NB4 (cell line): ENCODE results near the gene NCK2.

ENCODE experiments used
- DNase-seq: peaks from one replicate; pipeline ENCODE4 v3.0.0; 2010; ENCODE audit warnings: low read depth
- H3K4me3 ChIP-seq: one replicate; pipeline ENCODE4 v1.5.1; 2011; ENCODE audit warnings: mild to moderate bottlenecking, low read depth, low read length, moderate library complexity
- MYC ChIP-seq: IDR thresholded peaks from 2 replicates; pipeline ENCODE4 v1.6.1; 2011; ENCODE audit warnings: low read depth, low read length
- POLR2A ChIP-seq: IDR thresholded peaks from 2 replicates; pipeline ENCODE4 v1.6.1; 2011; ENCODE audit warnings: mild to moderate bottlenecking; ENCODE audit not compliant: insufficient read length; ENCODE audit errors: extremely low read depth
- TF ChIP-seq, protein P1 (sequence below): IDR thresholded peaks from one replicate; pipeline ENCODE4 v1.5.1; 2012; ENCODE audit warnings: low read depth, low read length
- TF ChIP-seq, protein P2 (sequence below): IDR thresholded peaks from 2 replicates; pipeline ENCODE4 v1.6.1; 2011; ENCODE audit warnings: low read depth, low read length

The NCK2 gene

DNA sequence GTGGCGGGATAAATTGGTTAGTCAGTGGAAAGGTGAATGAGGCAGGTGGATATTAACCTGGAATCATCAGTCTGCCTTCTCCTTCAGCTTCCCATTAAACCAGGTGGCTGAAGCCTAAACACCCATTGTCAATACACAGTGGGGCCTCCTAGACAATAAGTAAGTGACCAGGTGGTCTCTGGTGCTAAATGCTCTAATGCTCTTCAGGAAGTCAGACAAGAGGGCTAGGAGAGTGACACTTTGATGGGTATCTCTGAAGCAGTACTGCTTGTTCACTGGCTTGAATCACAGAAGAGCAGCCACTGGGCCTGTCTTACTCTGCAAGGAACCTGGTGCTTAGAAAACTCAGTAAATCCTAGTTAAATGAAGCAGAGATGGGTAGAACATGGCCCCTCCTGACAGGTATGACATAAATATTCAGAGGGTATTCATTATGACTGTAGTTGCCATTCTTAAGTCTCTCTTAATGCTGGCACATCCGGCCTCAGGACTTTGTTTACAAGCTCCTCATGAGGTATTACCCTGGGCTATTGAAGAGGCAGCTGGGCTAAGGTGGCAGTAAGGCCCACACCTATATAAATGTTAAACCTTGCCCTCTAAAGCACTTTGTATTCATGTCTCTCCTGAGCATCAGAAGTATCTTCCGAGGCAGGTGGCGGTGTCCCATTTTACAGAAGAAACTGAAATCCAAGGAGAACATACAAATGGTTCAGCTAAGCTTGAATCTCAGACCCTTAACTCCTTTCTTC, 104.9 kb downstream of the NCK2 start:
- TF ChIP-seq, protein P1, sequence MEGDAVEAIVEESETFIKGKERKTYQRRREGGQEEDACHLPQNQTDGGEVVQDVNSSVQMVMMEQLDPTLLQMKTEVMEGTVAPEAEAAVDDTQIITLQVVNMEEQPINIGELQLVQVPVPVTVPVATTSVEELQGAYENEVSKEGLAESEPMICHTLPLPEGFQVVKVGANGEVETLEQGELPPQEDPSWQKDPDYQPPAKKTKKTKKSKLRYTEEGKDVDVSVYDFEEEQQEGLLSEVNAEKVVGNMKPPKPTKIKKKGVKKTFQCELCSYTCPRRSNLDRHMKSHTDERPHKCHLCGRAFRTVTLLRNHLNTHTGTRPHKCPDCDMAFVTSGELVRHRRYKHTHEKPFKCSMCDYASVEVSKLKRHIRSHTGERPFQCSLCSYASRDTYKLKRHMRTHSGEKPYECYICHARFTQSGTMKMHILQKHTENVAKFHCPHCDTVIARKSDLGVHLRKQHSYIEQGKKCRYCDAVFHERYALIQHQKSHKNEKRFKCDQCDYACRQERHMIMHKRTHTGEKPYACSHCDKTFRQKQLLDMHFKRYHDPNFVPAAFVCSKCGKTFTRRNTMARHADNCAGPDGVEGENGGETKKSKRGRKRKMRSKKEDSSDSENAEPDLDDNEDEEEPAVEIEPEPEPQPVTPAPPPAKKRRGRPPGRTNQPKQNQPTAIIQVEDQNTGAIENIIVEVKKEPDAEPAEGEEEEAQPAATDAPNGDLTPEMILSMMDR, result no peak
- no peak for TF ChIP-seq MYC
- TF ChIP-seq, protein P2, sequence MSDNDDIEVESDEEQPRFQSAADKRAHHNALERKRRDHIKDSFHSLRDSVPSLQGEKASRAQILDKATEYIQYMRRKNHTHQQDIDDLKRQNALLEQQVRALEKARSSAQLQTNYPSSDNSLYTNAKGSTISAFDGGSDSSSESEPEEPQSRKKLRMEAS, result no peak
- TF ChIP-seq POLR2A, result no peak
- no peak for DNase-seq
- no peak overlapping the region for H3K4me3 ChIP-seq

DNA sequence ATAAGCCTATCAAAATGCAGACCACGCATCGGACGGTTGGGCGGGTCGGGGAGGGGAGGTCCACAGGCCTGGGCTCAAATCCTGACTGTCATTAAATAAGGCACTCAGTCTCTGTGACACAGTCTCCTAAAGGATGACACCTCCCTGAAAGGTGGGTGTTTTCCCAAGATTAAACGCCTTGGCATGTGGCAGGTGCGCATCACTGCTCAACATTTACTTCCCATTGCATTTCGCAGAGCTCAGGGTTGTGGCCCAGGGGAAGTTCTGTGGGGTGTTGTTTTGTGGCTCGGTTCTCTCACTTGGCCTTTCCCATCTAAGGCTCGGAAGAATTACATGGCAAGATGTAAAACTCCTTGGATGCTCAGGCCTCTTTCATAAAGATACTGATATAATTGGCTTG, 107.4 kb downstream of the NCK2 start:
- no peak for DNase-seq
- TF ChIP-seq POLR2A (no peak), MYC (no peak)
- TF ChIP-seq, protein P2, result no peak
- TF ChIP-seq, protein P1, result no peak
- no peak overlapping the region for H3K4me3 ChIP-seq

DNA sequence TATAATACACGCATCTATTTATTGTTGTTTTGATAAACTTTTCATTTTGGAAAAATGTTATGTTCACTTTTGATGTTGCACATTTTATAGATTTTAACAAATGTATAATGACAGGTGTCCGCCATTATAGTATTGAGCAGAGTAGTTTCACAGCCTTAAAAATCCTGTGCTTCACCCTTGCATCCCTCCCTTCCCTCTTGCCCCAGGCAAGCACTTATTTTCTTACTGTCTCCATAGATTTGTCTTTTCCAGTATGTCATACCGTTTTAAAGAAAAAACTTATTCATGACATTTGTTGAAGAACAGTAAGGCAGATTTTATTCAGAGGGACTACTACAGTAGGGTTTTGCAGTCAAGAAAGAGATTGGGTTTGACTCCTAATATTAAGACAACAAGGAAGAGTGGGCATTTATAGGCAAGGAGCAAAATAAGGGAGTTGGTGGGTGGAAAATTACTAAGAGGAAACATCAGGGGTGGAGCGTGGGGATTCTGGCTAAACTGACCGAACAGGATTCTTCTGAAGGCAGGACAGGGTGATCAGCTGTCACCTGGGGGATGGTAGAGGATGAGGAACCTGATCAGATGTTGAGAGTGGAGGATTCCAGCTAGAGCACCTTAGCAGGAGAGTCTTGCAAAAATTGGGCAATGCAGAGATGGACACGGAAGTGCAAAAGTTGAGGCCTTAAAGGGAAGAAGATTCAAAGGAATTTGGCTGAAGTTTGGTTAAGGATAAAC, 108.8 kb downstream of the NCK2 start:
- no peak overlapping the region for H3K4me3 ChIP-seq
- no peak for DNase-seq
- TF ChIP-seq, protein P1, result no peak
- TF ChIP-seq POLR2A, result no peak
- TF ChIP-seq, protein P2, result no peak
- TF ChIP-seq MYC, result no peak

DNA sequence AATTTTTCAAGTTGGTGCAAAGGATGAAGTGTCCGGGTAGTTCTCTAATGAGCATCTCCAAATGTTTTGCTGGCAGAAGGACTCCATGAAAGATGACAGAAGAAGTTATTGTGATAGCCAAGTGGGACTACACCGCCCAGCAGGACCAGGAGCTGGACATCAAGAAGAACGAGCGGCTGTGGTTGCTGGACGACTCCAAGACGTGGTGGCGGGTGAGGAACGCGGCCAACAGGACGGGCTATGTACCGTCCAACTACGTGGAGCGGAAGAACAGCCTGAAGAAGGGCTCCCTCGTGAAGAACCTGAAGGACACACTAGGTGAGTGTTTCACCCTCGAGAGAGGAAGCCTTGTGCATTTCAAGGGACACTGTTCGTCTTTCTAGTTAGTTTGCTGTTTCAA, 110.3 kb downstream of the NCK2 start:
- TF ChIP-seq POLR2A (no peak), MYC (no peak)
- TF ChIP-seq, protein P2, result no peak
- TF ChIP-seq, protein P1, result no peak

DNA sequence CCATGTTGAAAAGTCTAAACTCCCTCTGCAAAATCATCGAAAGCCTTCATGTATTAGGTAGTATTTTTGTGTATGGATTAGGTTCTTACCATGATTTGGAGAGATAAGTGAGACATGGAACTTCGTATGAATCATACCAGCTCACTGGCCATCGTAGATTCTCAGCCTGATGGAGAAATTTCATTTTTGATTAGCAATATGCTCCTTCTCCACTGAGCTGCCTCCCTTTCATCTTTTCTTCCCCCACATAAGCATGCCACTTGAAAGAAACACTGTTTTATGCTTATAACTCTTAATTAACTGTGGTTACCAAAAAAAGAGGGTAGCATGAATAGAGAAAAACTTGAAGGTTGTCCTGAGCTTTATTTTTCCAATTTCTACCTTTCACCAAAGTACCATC, 111.9 kb downstream of the NCK2 start:
- DNase-seq, result no peak
- TF ChIP-seq POLR2A (no peak), MYC (no peak)
- TF ChIP-seq, protein P2, result no peak
- TF ChIP-seq, protein P1, result no peak
- no peak overlapping the region for H3K4me3 ChIP-seq

More for the DNA sequence above, 110.3 kb downstream of the NCK2 start:
- no peak for DNase-seq
- H3K4me3 ChIP-seq, result no peak overlapping the region
